DOHH2 (cell line): Measurements from ENCODE around the gene HIPK2.

Experiments used
- EZH2phosphoT487 ChIP-seq: fragments of 200-600 bp; sonication (generic); IDR thresholded peaks from 2 replicates; pipeline ENCODE4 v1.6.1; 2017; ENCODE audit warnings: borderline replicate concordance, mild to moderate bottlenecking, antibody characterized with exemption, low read length, moderate library complexity, mixed read lengths
- TF ChIP-seq, protein P1 (sequence below): fragments of 200-600 bp; sonication (generic); IDR thresholded peaks from one replicate; pipeline ENCODE4 v1.5.1; 2014; ENCODE audit warnings: antibody characterized with exemption, mild to moderate bottlenecking, low read depth, low read length; ENCODE audit not compliant: poor library complexity, severe bottlenecking

DNA sequence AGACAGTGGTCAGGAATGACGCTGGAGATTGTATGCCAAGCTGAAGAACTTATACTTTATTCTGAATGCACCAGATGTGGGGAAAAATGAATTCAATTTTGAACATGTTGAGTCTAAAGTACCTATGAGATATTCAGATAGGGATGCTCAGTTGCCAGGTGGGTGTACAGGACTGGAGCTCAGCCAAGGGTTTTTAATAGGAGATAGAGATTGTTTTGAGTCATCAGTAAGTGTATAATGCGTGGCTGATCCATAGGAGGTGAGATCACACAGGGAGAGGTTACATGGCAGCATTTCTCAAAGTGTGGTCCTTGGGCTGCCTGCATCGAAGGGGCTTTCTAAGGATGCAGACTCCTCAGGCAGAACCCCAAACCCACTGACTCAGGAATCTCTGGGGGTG lies 6.8 kb upstream of the HIPK2 start:
- no peak for TF ChIP-seq EZH2phosphoT487
- TF ChIP-seq, protein P1, sequence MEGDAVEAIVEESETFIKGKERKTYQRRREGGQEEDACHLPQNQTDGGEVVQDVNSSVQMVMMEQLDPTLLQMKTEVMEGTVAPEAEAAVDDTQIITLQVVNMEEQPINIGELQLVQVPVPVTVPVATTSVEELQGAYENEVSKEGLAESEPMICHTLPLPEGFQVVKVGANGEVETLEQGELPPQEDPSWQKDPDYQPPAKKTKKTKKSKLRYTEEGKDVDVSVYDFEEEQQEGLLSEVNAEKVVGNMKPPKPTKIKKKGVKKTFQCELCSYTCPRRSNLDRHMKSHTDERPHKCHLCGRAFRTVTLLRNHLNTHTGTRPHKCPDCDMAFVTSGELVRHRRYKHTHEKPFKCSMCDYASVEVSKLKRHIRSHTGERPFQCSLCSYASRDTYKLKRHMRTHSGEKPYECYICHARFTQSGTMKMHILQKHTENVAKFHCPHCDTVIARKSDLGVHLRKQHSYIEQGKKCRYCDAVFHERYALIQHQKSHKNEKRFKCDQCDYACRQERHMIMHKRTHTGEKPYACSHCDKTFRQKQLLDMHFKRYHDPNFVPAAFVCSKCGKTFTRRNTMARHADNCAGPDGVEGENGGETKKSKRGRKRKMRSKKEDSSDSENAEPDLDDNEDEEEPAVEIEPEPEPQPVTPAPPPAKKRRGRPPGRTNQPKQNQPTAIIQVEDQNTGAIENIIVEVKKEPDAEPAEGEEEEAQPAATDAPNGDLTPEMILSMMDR, result no peak
